Measurements from ENCODE around the gene GLUL. TPM values are rescaled to one million over a fixed set of nuclear protein-coding genes. Genes with fewer than 3 reads are reported as not detected.

The GLUL gene
- total RNA-seq, 1 donor from 2014 or later, result 264 TPM

GRCh38 chr1:182387566-182387965 lies 4.0 kb downstream of the GLUL start:
- Mint-ChIP-seq H3K4me1 (peaks cover 23% of the 10 kb centered on the region), H3K27ac (no peak overlapping the region), H3K27me3 (ENCODE audit: low read depth) (no peaks in the 10 kb centered on the region), H3K4me3 (no peak overlapping the region), H3K9me3 (no peaks in the 10 kb centered on the region), H3K36me3 (peaks cover 46% of the 10 kb centered on the region)
- DNase-seq (ENCODE audit: low spot score in 2 of 2, unreplicated experiment in 2 of 2), result no peak
- no peak for TF ChIP-seq CTCF (IDR thresholded peaks at IDR 0.05; ENCODE audit: unreplicated experiment)

- Mint-ChIP-seq H3K27me3 (ENCODE audit: low read depth) (no peaks in the 10 kb centered on the region), H3K4me3 (no peak overlapping the region), H3K36me3 (peaks cover 52% of the 10 kb centered on the region), H3K27ac (no peak overlapping the region), H3K4me1 (peaks cover 20% of the 10 kb centered on the region), H3K9me3 (no peaks in the 10 kb centered on the region)
- no peak for TF ChIP-seq CTCF (IDR thresholded peaks at IDR 0.05; ENCODE audit: unreplicated experiment)
- DNase-seq (ENCODE audit: low spot score in 2 of 2, unreplicated experiment in 2 of 2), result no peak
Observed at GRCh38 chr1:182386980-182387379, 4.6 kb downstream of the GLUL start.

GRCh38 chr1:182385885-182386853 lies 5.4 kb downstream of the GLUL start:
- Mint-ChIP-seq H3K27me3 (ENCODE audit: low read depth) (no peaks in the 10 kb centered on the region), H3K4me1 (peaks cover 20% of the 10 kb centered on the region), H3K9me3 (no peaks in the 10 kb centered on the region), H3K36me3 (peaks cover 58% of the 10 kb centered on the region), H3K4me3 (no peak overlapping the region), H3K27ac (no peak overlapping the region)
- no peak for DNase-seq (ENCODE audit: low spot score in 2 of 2, unreplicated experiment in 2 of 2)
- TF ChIP-seq CTCF (IDR thresholded peaks at IDR 0.05; ENCODE audit: unreplicated experiment), result no peak

- Mint-ChIP-seq H3K4me3 (no peak overlapping the region), H3K9me3 (no peaks in the 10 kb centered on the region), H3K27ac (no peak overlapping the region), H3K27me3 (ENCODE audit: low read depth) (no peaks in the 10 kb centered on the region), H3K36me3 (peaks cover 61% of the 10 kb centered on the region), H3K4me1 (peaks cover 11% of the 10 kb centered on the region)
- no peak for DNase-seq (ENCODE audit: low spot score in 2 of 2, unreplicated experiment in 2 of 2)
- no peak for TF ChIP-seq CTCF (IDR thresholded peaks at IDR 0.05; ENCODE audit: unreplicated experiment)
Observed at GRCh38 chr1:182384387-182384960, 7.1 kb downstream of the GLUL start.

GRCh38 chr1:182383934-182384333 lies 7.7 kb downstream of the GLUL start:
- DNase-seq (ENCODE audit: low spot score in 2 of 2, unreplicated experiment in 2 of 2), result no peak
- Mint-ChIP-seq H3K4me1 (peaks cover 6% of the 10 kb centered on the region), H3K9me3 (no peaks in the 10 kb centered on the region), H3K27ac (no peak overlapping the region), H3K27me3 (ENCODE audit: low read depth) (no peaks in the 10 kb centered on the region), H3K4me3 (no peak overlapping the region), H3K36me3 (peaks cover 61% of the 10 kb centered on the region)
- TF ChIP-seq CTCF (IDR thresholded peaks at IDR 0.05; ENCODE audit: unreplicated experiment), result no peak

Data from mesothelial cell of epicardium (in vitro differentiated cells).